Measurements from ENCODE around the gene MB. TPM values are rescaled to one million over a fixed set of nuclear protein-coding genes. Genes with fewer than 3 reads are reported as not detected.

The MB gene
- total RNA-seq, 1 donor from 2014 or later = not detected

GRCh38 chr22:35601743-35602615 is 15.2 kb downstream of the MB start:
- no peak overlapping the region for H3K4me3 ChIP-seq (ENCODE audit: low read depth, low read length)
- DNase-seq (ENCODE audit: low read depth) = no peak
- no peak for TF ChIP-seq CTCF (conservative IDR thresholded peaks at IDR 0.05; ENCODE audit: low read depth, low read length)

GRCh38 chr22:35601013-35601580 is 16.0 kb downstream of the MB start:
- TF ChIP-seq CTCF (conservative IDR thresholded peaks at IDR 0.05; ENCODE audit: low read depth, low read length) = no peak
- no peak for DNase-seq (ENCODE audit: low read depth)
- no peak overlapping the region for H3K4me3 ChIP-seq (ENCODE audit: low read depth, low read length)

GRCh38 chr22:35600476-35600875 is 16.7 kb downstream of the MB start:
- no peak for DNase-seq (ENCODE audit: low read depth)
- no peak for TF ChIP-seq CTCF (conservative IDR thresholded peaks at IDR 0.05; ENCODE audit: low read depth, low read length)
- no peak overlapping the region for H3K4me3 ChIP-seq (ENCODE audit: low read depth, low read length)

GRCh38 chr22:35599364-35599763 is 17.8 kb downstream of the MB start:
- H3K4me3 ChIP-seq (ENCODE audit: low read depth, low read length) = no peak overlapping the region
- no peak for DNase-seq (ENCODE audit: low read depth)
- no peak for TF ChIP-seq CTCF (conservative IDR thresholded peaks at IDR 0.05; ENCODE audit: low read depth, low read length)

GRCh38 chr22:35598396-35598710 is 18.8 kb downstream of the MB start:
- no peak for TF ChIP-seq CTCF (conservative IDR thresholded peaks at IDR 0.05; ENCODE audit: low read depth, low read length)

GRCh38 chr22:35597692-35598395 is 19.3 kb downstream of the MB start:
- no peak overlapping the region for H3K4me3 ChIP-seq (ENCODE audit: low read depth, low read length)
- no peak for TF ChIP-seq CTCF (conservative IDR thresholded peaks at IDR 0.05; ENCODE audit: low read depth, low read length)
- DNase-seq (ENCODE audit: low read depth) = no peak

More at GRCh38 chr22:35598396-35598710, 18.8 kb downstream of the MB start:
- no peak for DNase-seq (ENCODE audit: low read depth)
- H3K4me3 ChIP-seq (ENCODE audit: low read depth, low read length) = no peak overlapping the region
